Measurements from ENCODE around the gene MYCN.

Gene MYCN

GRCh38 chr2:15980605-15981098, 40.3 kb downstream of the MYCN start:
- no peak for DNase-seq

DNA sequence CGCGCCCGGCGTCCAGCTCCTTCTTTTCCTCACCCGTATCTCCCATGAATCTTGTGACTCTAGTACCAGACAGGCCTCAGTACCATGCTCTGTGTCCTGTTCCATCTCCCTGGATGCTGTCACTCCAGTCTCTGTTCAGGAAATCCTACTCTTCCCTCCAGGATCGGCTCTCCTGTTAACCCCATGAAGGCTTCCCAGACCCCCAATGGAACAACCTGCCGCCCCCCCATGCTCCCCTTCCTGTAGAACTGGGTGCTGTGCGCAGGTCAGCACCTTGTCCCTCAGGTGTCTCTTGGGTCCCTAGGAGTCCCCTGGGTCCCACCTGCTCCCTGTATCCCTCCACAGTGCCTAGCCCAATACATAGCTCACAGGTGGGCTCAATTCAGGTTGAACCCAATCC, 41.3 kb downstream of the MYCN start:
- no peak for DNase-seq

- no peak for DNase-seq
Observed at GRCh38 chr2:15982285-15983044, 42.1 kb downstream of the MYCN start.

DNA sequence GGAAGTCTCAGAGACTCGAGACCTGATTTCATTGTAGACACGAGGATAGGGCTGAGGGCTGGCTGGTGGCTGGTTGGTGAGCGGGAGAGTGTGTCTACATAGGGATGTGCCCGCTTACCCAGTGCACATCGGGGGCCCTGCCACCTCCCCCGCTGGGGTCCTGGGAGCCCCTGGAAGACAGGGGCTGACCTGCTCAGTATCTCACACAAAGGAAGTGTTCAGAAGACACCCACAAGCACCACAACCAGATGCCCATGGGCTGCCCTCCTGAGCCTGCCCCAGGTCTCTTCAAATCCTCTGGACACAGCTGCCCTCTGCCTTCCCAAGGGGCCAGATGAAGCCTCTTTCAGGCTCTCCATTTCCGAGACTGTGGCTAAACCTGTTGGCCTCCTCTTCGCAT, 43.1 kb downstream of the MYCN start:
- DNase-seq: no peak

GRCh38 chr2:15984368-15985255, 44.3 kb downstream of the MYCN start:
- no peak for DNase-seq

- no peak for DNase-seq
Observed at GRCh38 chr2:15985531-15985930, 45.2 kb downstream of the MYCN start.

DNA sequence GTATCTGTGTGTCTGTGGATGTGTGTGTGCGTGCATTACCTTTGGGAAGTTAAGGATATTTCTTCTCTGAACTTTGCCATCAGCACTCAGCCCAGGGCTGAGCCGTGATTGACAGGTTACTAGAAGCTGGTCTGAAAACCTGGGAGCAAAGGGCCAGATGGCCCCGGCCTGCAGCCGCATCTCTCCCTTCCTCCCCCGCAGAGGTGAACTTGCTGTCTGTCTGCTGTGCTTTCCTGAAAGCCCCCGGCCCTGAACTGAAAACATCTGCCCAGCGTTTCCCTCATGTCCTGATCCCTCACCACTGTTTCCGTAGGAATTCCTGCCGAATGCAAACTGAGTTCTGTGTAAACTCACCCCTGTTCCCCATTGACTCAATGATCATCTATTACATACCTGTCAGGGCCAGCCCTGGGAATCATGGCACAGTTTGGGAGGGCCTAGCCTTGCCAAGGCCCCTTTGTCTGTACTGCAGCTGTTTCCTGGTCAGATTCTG, 45.8 kb downstream of the MYCN start:
- no peak for DNase-seq

DNA sequence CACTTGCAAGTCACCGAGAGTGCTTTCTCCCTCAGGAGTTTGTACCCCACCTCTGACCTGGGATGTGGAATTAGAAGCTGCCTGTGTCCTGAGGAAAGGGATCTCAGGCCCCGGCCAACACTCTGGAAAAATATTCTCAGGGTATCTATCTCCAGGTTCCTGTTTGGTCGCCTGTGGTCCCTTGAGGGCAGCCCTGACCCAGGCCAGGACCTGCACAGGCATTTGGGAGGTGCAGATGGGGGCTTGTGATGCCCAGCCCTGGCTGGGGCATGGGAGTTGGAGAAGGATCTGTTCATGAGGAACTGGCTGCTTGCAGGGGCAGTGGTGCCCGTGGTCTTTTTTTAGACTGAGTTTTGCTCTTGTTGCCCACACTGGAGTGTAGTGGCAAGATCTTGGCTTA, 46.3 kb downstream of the MYCN start:
- DNase-seq: no peak

- no peak for DNase-seq
Observed at GRCh38 chr2:15988733-15989132, 48.4 kb downstream of the MYCN start.

DNA sequence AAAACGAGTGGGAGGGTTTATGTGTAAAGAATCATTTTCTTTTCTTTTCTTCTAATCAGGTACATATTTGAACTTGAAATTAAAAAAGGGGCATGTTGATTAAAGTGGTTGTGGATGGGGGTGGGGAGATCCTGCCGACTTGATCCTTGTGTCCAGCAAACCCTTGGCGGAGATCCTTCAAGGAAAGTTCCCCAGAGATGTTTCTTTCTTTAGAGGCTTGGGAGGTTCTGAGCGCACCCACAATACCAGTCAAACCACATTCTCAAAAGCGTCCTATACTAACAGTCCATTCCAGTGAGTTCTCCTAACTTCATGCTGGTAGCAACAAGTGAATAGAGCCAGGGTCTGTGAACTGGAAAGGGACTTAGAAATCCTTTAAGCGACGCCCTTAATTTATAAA, 49.2 kb downstream of the MYCN start:
- no peak for DNase-seq

DNA sequence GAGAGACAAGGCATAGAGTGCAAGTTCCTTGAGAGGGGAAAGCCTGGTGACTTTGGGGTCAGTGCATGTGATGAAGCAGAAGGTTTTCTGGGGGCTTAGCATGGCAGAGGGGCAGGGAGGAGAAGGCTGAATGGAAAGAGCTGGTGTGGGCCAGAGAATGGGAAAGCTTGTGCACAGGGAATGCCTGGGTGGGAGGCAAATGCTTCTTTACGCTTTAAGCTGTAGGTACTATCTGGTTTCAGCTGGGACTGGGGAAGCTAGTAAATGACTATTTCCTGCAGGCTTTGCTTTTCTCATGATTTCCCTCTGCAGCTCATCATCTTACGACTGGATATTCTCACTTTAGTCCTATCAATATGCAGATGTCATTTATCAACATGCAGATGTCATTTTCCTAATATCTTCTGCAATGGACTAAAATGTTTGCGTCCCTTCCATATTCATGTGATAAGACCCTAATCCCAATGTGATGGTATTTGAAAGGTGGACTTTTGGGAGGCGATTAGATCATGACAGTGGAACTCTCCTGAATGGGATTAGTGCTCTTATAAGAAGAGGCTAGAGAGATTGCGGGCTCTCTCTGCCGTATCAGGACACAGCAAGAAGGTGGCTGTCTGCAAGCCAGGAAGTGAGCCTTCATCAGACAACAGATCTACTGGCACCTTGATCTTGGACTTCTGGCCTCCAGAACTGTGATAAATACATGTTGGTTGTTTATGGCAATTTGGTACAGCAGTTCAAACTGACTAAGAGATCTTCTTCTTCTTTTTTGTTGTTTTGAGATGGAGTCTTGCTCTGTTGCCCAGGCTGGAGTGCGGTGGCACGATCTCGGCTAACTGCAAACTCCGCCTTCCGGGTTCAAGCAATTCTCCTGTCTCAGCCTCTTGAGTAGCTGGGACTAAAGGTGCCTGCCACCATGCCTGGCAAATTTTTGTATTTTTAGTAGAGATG, 50.1 kb downstream of the MYCN start:
- DNase-seq: no peak

GRCh38 chr2:15991231-15991630, 50.9 kb downstream of the MYCN start:
- DNase-seq: no peak

GRCh38 chr2:15992457-15993231, 52.3 kb downstream of the MYCN start:
- no peak for DNase-seq

DNA sequence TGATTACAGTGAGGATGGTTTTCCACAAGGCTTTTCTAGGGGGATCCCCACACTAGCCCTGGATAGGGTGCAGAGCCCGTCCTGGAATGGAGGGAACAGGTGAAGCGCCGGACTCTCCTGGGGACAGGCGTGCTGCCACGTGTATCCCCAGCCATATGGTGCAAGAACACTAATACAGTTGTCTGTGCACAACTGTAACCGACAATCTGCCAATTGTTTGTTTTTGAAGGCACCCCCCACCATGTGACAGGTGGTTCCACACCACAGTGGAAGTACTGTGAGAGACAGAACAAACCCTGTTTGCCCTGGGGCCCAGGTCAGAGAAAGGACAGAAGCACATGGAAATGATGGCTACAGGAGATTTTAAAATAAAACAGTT, 52.9 kb downstream of the MYCN start:
- no peak for DNase-seq

DNA sequence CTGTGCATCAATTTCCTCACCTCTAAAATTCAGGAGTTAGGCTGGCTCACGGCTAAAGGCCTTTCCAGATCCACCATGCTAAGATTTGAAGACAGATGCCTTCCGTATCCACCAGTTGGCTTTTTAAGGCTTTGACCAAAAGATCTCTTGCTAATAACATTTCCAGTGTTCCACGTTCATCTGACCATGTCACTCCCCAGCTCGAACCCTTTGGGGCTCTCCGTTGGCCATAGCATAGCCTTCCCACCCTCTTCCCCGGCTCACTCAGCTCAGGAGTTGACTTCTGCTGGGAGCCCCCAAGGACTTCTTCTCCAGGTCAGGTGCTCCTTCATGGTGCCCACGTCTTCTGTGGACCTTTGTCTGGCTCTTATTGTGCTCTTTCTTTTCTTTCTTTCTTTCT, 53.3 kb downstream of the MYCN start:
- DNase-seq: no peak

DNA sequence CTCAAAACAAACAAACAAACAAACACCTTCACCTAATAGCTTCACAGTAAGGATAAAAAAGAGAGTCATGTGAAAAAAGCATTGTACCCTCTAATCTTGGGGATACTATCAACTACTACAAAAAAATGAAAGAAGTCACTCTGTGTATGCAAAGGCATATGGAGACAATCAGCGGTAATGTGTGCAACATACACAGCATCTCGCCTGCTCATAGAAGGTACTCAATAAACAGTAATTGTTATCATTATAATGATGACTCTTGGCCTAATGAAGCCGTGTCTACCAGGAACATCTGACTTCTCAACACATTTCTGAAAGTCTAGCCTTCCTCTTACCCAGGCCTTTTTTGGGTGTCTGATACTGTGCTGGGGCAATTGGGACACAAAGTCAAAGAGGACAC, 55.3 kb downstream of the MYCN start:
- DNase-seq: no peak

Data from CD4-positive, alpha-beta T cell treated with Interleukin-21 for 1 hour (primary cell).